NCI-H128 (cell line): ENCODE data around the gene RESP18.

Source experiments
- DNase-seq: peaks from one replicate; lab custom pipeline; 2025; ENCODE audit not compliant: unreplicated experiment; lab: John Stamatoyannopoulos, UW

RESP18 gene

DNA sequence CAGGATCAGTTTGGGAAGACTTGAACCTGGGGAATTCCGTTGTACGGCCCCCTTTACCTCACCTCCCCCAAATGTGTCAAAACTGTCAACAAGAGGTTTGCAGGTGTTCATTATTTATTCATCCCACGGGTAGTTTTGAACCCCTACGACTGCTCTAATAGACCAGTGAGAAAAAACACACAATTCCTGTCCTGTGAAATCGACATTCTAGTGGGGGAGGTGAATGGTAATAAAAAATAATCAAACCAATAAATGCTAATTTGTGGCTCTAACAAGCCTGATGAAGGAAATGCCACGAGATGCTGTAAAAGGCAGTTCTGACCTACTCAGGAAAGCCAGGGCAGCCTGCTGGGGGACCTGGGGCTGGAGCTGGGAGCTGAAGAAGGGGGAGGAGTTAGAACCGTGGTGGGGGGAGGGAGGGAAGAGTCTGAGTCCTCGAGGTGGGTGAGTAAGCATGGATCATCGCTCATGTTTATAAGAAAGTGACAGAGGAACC, 53.8 kb downstream of the RESP18 start:
- DNase-seq: no peak

DNA sequence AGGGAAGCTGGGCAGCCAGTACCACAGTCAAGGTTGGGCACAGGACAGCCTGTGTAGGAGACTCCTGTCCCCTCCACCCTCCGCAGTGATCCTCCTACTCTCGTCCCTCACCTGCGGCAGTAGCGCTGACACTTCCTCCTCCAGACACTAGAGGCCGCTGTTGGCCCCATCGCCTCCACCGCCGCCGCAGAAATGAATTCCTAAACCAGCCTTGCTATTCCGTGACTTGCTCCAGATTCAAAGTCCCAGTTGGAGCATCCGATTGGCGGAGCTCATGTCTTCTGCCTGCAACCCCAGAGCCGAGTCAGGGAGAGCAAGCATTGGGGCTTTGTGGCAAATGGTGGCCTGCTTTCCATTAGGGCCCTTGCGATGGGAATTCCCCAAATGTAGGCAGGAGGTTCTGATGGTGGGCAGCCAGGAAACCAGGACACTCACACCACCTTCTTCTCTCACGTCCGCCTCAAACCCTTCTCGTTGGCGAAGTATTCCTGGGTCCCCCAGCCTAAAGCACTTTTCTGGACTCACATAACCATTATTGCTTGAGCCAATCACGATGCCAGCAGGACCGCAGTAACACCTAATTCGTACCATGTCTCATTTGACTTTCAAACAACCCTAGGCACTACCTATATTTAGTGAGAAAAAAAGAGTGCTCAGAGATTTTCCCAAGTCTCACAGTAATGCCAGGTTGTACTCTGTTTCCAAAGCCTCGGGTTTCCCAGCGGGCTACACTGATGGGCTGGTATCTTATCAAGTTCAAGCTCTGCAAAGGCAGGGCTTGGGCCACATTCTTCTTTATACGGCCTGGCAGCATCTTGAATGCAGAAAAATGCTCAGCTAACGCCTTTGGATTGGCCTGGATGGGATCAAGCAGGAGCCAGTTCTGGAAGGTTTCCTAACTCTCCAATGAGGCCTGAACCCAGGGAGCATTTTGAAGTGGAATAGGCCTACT, 54.6 kb downstream of the RESP18 start:
- no peak for DNase-seq
